Measurements from ENCODE around the gene GDPGP1.

The GDPGP1 gene

GRCh38 chr15:90264671-90265070 lies 30.7 kb downstream of the GDPGP1 start:
- ChIA-PET CTCF (no interaction called here), POLR2A (no interaction called here)
- DNase-seq (ENCODE audit: extremely low spot score): no peak
- TF ChIP-seq CTCF (IDR thresholded peaks at IDR 0.05; ENCODE audit: control extremely low read depth, extremely low read depth, low read depth, missing control alignments): no peak

- no peak for TF ChIP-seq CTCF (IDR thresholded peaks at IDR 0.05; ENCODE audit: control extremely low read depth, extremely low read depth, low read depth, missing control alignments)
- CTCF ChIA-PET: interaction anchor here (1.3 to 2.1 kb wide), 2 partner anchors 26 to 28 kb away, joined by 3 to 7 read pairs; no protein-coding TSS in a partner anchor
- POLR2A ChIA-PET: no interaction called here
- peak; percentile 91 for DNase-seq (ENCODE audit: extremely low spot score)
Observed at GRCh38 chr15:90265271-90266060, 31.5 kb downstream of the GDPGP1 start, which contains the start of gene NGRN. NGRN (plus strand) TSS chr15:90265672; CDS start chr15:90265713, 41 bp downstream.

- ChIA-PET POLR2A (no interaction called here), CTCF (interaction anchor here (1.3 to 2.1 kb wide), 2 partner anchors 25 to 27 kb away, joined by 3 to 7 read pairs; no protein-coding TSS in a partner anchor)
- DNase-seq (ENCODE audit: extremely low spot score): no peak
- TF ChIP-seq CTCF (IDR thresholded peaks at IDR 0.05; ENCODE audit: control extremely low read depth, extremely low read depth, low read depth, missing control alignments): no peak
Observed at GRCh38 chr15:90266061-90266431, 32.0 kb downstream of the GDPGP1 start.

- ChIA-PET CTCF (interaction anchor here (1.3 to 2.1 kb wide), 2 partner anchors 25 to 27 kb away, joined by 3 to 7 read pairs; no protein-coding TSS in a partner anchor), POLR2A (no interaction called here)
- no peak for TF ChIP-seq CTCF (IDR thresholded peaks at IDR 0.05; ENCODE audit: control extremely low read depth, extremely low read depth, low read depth, missing control alignments)
- no peak for DNase-seq (ENCODE audit: extremely low spot score)
Observed at GRCh38 chr15:90266485-90266884, 32.5 kb downstream of the GDPGP1 start.

GRCh38 chr15:90268415-90268814 lies 34.4 kb downstream of the GDPGP1 start:
- CTCF ChIA-PET: interaction anchor here (0.8 to 1.7 kb wide), 3 partner anchors 18 to 51 kb away, joined by 3 to 7 read pairs (median 4); no protein-coding TSS in a partner anchor
- POLR2A ChIA-PET: interaction anchor here (0.5 to 0.6 kb wide), 2 partner anchors 117 to 180 kb away, joined by 4 to 6 read pairs; no protein-coding TSS in a partner anchor
- no peak for TF ChIP-seq CTCF (IDR thresholded peaks at IDR 0.05; ENCODE audit: control extremely low read depth, extremely low read depth, low read depth, missing control alignments)
- DNase-seq (ENCODE audit: extremely low spot score): no peak

GRCh38 chr15:90270502-90271150 lies 36.6 kb downstream of the GDPGP1 start:
- no peak for TF ChIP-seq CTCF (IDR thresholded peaks at IDR 0.05; ENCODE audit: control extremely low read depth, extremely low read depth, low read depth, missing control alignments)
- ChIA-PET POLR2A (interaction anchor here (0.8 to 1.7 kb wide), 2 partner anchors 22 to 37 kb away, joined by 3 read pairs; partner anchors contain the start of genes CIB1 and GDPGP1), CTCF (interaction anchor here (1.1 to 1.6 kb wide), 5 partner anchors 9 to 31 kb away, joined by 3 to 6 read pairs (median 4); no protein-coding TSS in a partner anchor)
- no peak for DNase-seq (ENCODE audit: extremely low spot score)
